ENCODE measurements around the gene SRD5A1.

GRCh38 chr5:6604946-6605345 is 28.3 kb upstream of the SRD5A1 start:
- TF ChIP-seq POLR2AphosphoS5 (IDR thresholded peaks at IDR 0.05) = no peak
- no peak for TF ChIP-seq CTCF (IDR thresholded peaks at IDR 0.05)
- TF ChIP-seq POLR2A (IDR thresholded peaks at IDR 0.05) = no peak
- no peak for TF ChIP-seq EP300 (IDR thresholded peaks at IDR 0.05; ENCODE audit: low read depth)

All from transverse colon (tissue), 4 donors.